ENCODE measurements around the gene VDR. TPM values are rescaled to one million over a fixed set of nuclear protein-coding genes. Genes with fewer than 3 reads are reported as not detected.

Gene VDR
- total RNA-seq, 1 donor from 2014 or later = 0.33 TPM

- intact Hi-C loops (cut with micrococcal nuclease) = no loop called here
- DNase-seq = no peak
- Histone ChIP-seq H3K4me1 (peaks cover 9% of the 10 kb centered on the region), H3K27ac (replicated peaks) (no peak overlapping the region), H3K27me3 (ENCODE audit: low read depth) (peaks cover 8% of the 10 kb centered on the region), H3K9me3 (replicated peaks) (no peaks in the 10 kb centered on the region), H3K4me3 (no peak overlapping the region), H3K36me3 (no peaks in the 10 kb centered on the region)
- no peak for TF ChIP-seq CTCF (IDR thresholded peaks at IDR 0.05; ENCODE audit: borderline replicate concordance)
Measured at GRCh38 chr12:47881826-47882427, 22.9 kb downstream of the VDR start.

- peaks cover 8% of the 10 kb centered on the region for H3K27me3 ChIP-seq (ENCODE audit: low read depth)
- H3K9me3 ChIP-seq (replicated peaks) = no peaks in the 10 kb centered on the region
- no peak for DNase-seq
- H3K27ac ChIP-seq (replicated peaks) = no peak overlapping the region
- H3K4me3 ChIP-seq = no peak overlapping the region
- H3K4me1 ChIP-seq = peaks cover 9% of the 10 kb centered on the region
- H3K36me3 ChIP-seq = no peaks in the 10 kb centered on the region
- intact Hi-C loops (cut with micrococcal nuclease) = no loop called here
- TF ChIP-seq CTCF (IDR thresholded peaks at IDR 0.05; ENCODE audit: borderline replicate concordance) = no peak
Measured at GRCh38 chr12:47881051-47881450, 23.7 kb downstream of the VDR start.

GRCh38 chr12:47878918-47879481, 25.8 kb downstream of the VDR start:
- Histone ChIP-seq H3K4me1 (peaks cover 9% of the 10 kb centered on the region), H3K4me3 (no peak overlapping the region), H3K36me3 (no peaks in the 10 kb centered on the region), H3K9me3 (replicated peaks) (no peaks in the 10 kb centered on the region), H3K27ac (replicated peaks) (no peak overlapping the region), H3K27me3 (ENCODE audit: low read depth) (peaks cover 3% of the 10 kb centered on the region)
- TF ChIP-seq CTCF (IDR thresholded peaks at IDR 0.05; ENCODE audit: borderline replicate concordance) = no peak
- DNase-seq = no peak
- intact Hi-C loops (cut with micrococcal nuclease) = no loop called here

- H3K27me3 ChIP-seq (ENCODE audit: low read depth) = peaks cover 3% of the 10 kb centered on the region
- no peak for DNase-seq
- no peak for TF ChIP-seq CTCF (IDR thresholded peaks at IDR 0.05; ENCODE audit: borderline replicate concordance)
- H3K4me1 ChIP-seq = peaks cover 9% of the 10 kb centered on the region
- H3K4me3 ChIP-seq = no peak overlapping the region
- no peaks in the 10 kb centered on the region for H3K36me3 ChIP-seq
- no peak overlapping the region for H3K27ac ChIP-seq (replicated peaks)
- H3K9me3 ChIP-seq (replicated peaks) = no peaks in the 10 kb centered on the region
- intact Hi-C loops (cut with micrococcal nuclease) = no loop called here
Measured at GRCh38 chr12:47878293-47878917, 26.4 kb downstream of the VDR start.

GRCh38 chr12:47877081-47877480, 27.7 kb downstream of the VDR start:
- Histone ChIP-seq H3K4me3 (no peak overlapping the region), H3K4me1 (no peaks in the 10 kb centered on the region), H3K27ac (replicated peaks) (no peak overlapping the region), H3K27me3 (ENCODE audit: low read depth) (no peaks in the 10 kb centered on the region), H3K9me3 (replicated peaks) (no peaks in the 10 kb centered on the region), H3K36me3 (no peaks in the 10 kb centered on the region)
- TF ChIP-seq CTCF (IDR thresholded peaks at IDR 0.05; ENCODE audit: borderline replicate concordance) = no peak
- no peak for DNase-seq
- intact Hi-C loops (cut with micrococcal nuclease) = no loop called here

Data from left ventricle myocardium inferior (tissue), 1 donor.